OCI-LY7 (cell line): ENCODE results near the gene STPG3.

Source experiments
- EZH2phosphoT487 ChIP-seq: fragments of 200-600 bp; sonication (generic); IDR thresholded peaks from 2 replicates; pipeline ENCODE4 v1.6.1; 2018; ENCODE audit warnings: low read depth, borderline replicate concordance, mild to moderate bottlenecking, mixed run types, antibody characterized with exemption, low read length, moderate library complexity, mixed read lengths
- TF ChIP-seq, protein P1 (sequence below): fragments of 200-600 bp; sonication (generic); conservative IDR thresholded peaks from 2 replicates; pipeline ENCODE4 v1.5.1; 2014; ENCODE audit warnings: mild to moderate bottlenecking, antibody characterized with exemption, low read length, moderate library complexity, mixed read lengths

DNA sequence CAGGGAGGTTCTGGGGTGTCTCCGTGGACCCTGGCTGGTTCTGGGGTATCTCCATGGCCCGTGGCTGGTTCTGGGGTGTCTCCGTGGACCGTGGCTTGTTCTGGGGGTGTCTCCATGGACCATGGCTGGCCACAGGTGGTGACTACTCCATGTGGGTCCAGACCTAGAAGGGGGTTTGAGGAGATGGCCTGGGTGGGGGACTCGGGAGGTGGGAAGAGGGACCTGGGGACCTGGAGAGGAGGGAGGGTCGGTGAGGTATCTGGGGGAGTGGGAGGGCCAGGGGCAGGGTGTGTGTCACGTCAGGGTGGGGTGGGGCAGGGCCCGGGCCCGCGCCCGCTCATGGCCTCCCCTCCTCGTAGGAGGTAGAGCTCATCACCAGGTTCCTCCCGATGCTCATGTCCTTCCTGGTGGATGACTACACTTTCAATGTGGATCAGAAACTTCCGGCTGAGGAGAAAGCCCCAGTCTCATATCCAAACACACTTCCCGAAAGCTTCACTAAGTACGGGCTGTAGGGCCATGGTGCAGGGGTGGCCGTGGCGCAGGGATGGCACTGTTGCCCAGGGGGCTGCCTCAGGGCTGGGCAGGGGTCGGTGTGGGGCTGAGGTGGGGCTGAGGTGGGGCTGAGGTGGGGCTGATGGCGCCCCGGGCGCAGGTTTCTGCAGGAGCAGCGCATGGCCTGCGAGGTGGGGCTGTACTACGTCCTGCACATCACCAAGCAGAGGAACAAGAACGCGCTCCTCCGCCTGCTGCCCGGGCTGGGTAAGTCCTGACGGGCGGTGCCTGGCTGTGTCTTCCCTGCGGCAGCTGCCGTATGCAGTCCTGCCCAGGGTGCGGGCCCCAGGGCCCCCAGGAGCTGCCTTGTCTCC lies 15.7 kb downstream of the STPG3 start:
- TF ChIP-seq, protein P1, sequence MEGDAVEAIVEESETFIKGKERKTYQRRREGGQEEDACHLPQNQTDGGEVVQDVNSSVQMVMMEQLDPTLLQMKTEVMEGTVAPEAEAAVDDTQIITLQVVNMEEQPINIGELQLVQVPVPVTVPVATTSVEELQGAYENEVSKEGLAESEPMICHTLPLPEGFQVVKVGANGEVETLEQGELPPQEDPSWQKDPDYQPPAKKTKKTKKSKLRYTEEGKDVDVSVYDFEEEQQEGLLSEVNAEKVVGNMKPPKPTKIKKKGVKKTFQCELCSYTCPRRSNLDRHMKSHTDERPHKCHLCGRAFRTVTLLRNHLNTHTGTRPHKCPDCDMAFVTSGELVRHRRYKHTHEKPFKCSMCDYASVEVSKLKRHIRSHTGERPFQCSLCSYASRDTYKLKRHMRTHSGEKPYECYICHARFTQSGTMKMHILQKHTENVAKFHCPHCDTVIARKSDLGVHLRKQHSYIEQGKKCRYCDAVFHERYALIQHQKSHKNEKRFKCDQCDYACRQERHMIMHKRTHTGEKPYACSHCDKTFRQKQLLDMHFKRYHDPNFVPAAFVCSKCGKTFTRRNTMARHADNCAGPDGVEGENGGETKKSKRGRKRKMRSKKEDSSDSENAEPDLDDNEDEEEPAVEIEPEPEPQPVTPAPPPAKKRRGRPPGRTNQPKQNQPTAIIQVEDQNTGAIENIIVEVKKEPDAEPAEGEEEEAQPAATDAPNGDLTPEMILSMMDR, result no peak
- no peak for TF ChIP-seq EZH2phosphoT487
